Memory B cell (primary cell): ENCODE data around the gene VSTM1.
A peak's percentile ranks its signal among the peaks of the same experiment; 100 is the strongest.
"Not testable (repeated sequence)": the region's sequence is repeated elsewhere in the genome, so short reads cannot be mapped to it uniquely, and the experiment has no call there.

Experiments used
- ATAC-seq: fragments of 150-1000 bp; cut with Tn5 transposase; 2 replicates; pipeline ENCODE4 v1.10.0; 2021; ENCODE audit warnings: low read depth, mild to moderate bottlenecking, moderate library complexity
- DNase-seq, 2 donors: peaks; one replicate each; pipeline ENCODE4 v3.0.0; 2022; ENCODE audit warnings: low spot score in 2 of 2
- H3K27ac Mint-ChIP-seq: one replicate; pipeline ENCODE4 v1.8.0; 2022; ENCODE audit warnings: mild to moderate bottlenecking, moderate library complexity, mixed read lengths
- H3K27me3 Mint-ChIP-seq: one replicate; pipeline ENCODE4 v1.8.0; 2022; ENCODE audit warnings: mixed read lengths
- H3K36me3 Mint-ChIP-seq: one replicate; pipeline ENCODE4 v1.8.0; 2022; ENCODE audit warnings: mild to moderate bottlenecking, mixed read lengths
- H3K4me1 Mint-ChIP-seq: one replicate; pipeline ENCODE4 v1.8.0; 2022; ENCODE audit warnings: mixed read lengths
- H3K4me3 Mint-ChIP-seq: one replicate; pipeline ENCODE4 v1.8.0; 2022; ENCODE audit warnings: mild to moderate bottlenecking, moderate library complexity, mixed read lengths
- H3K9me3 Mint-ChIP-seq: one replicate; pipeline ENCODE4 v1.8.0; 2022; ENCODE audit warnings: mixed read lengths

VSTM1 gene

GRCh38 chr19:54063350-54064116 is at the start of gene VSTM1:
Gene VSTM1, minus strand, starts transcription at chr19:54063897. Its CDS starts 120 bp downstream, at chr19:54063777.
- Mint-ChIP-seq H3K27ac (no peak within 1 kb of the TSS), H3K36me3 (peaks cover 4% of the 10 kb centered on the region)

GRCh38 chr19:54109651-54110050 is 46.0 kb upstream of the VSTM1 start:
- DNase-seq (no peak), ATAC-seq (no peak)
- Mint-ChIP-seq H3K36me3 (peaks cover 28% of the 10 kb centered on the region), H3K27ac (no peak overlapping the region), H3K9me3 (no peaks in the 10 kb centered on the region), H3K27me3 (no peaks in the 10 kb centered on the region), H3K4me3 (no peak overlapping the region), H3K4me1 (peaks cover 18% of the 10 kb centered on the region)

More at GRCh38 chr19:54063350-54064116, at the start of gene VSTM1:
- no peak within 1 kb of the TSS for H3K4me3 Mint-ChIP-seq
- no peak for ATAC-seq
- no peak for DNase-seq
- H3K9me3 Mint-ChIP-seq = peaks cover 8% of the 10 kb centered on the region
- peaks cover 7% of the 10 kb centered on the region for H3K27me3 Mint-ChIP-seq
- peaks cover 2% of the 10 kb centered on the region for H3K4me1 Mint-ChIP-seq

- Mint-ChIP-seq H3K4me1 (peaks cover 11% of the 10 kb centered on the region), H3K4me3 (no peak overlapping the region), H3K36me3 (peaks cover 28% of the 10 kb centered on the region), H3K27ac (no peak overlapping the region), H3K27me3 (no peaks in the 10 kb centered on the region), H3K9me3 (no peaks in the 10 kb centered on the region)
- ATAC-seq (no peak), DNase-seq (no peak)
These were observed 44.8 kb upstream of the VSTM1 start for GRCh38 chr19:54108496-54108895.

GRCh38 chr19:54107876-54108490 is 44.3 kb upstream of the VSTM1 start:
- ATAC-seq (no peak), DNase-seq (no peak)
- Mint-ChIP-seq H3K4me3 (no peak overlapping the region), H3K27ac (no peak overlapping the region), H3K36me3 (peaks cover 28% of the 10 kb centered on the region), H3K4me1 (peaks cover 15% of the 10 kb centered on the region), H3K9me3 (no peaks in the 10 kb centered on the region), H3K27me3 (no peaks in the 10 kb centered on the region)

GRCh38 chr19:54106716-54107115 is 43.0 kb upstream of the VSTM1 start:
- DNase-seq (no peak), ATAC-seq (no peak)
- no peaks in the 10 kb centered on the region for H3K9me3 Mint-ChIP-seq
- H3K4me3 Mint-ChIP-seq = no peak overlapping the region
- no peak overlapping the region for H3K27ac Mint-ChIP-seq
- peaks cover 21% of the 10 kb centered on the region for H3K4me1 Mint-ChIP-seq
- H3K36me3 Mint-ChIP-seq = peaks cover 28% of the 10 kb centered on the region
- no peaks in the 10 kb centered on the region for H3K27me3 Mint-ChIP-seq

GRCh38 chr19:54105796-54106195 is 42.1 kb upstream of the VSTM1 start:
- Mint-ChIP-seq H3K4me1 (peaks cover 21% of the 10 kb centered on the region), H3K27ac (no peak overlapping the region), H3K9me3 (peaks cover 3% of the 10 kb centered on the region), H3K36me3 (peaks cover 27% of the 10 kb centered on the region), H3K27me3 (no peaks in the 10 kb centered on the region), H3K4me3 (peak overlapping the region; percentile 27)
- ATAC-seq (no peak), DNase-seq (no peak)

DNA sequence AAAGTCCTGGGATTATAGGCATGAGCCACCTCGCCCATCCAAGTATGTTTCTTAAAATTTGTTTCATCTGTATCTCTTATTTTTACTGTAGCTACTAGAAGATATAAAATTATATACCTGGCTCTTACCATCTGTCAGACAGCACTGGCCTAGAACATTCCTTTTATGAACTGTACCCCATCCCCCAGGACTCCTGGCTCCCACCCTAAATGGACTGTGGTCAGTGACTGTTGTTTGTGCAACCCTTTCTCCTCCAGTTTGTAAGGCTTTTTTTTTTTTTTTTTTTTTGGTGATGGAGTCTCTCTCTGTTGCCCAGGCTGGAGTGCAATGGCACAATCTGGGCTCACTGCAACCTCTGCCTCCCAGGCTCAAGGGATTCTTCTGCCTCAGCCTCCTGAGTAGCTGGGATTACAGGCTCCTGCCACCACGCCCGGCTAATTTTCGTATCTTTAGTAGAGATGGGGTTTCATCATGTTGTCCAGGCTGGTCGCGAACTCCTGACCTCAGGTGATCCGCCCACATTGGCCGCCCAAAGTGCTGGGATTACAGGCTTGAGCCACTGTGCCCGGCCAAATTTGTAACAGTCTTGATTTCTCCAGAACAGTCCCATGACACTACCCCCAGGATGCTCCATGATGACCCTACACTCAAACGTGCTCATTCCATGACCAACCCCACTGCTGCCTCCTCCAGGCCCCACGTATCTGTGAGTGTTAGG is 41.5 kb upstream of the VSTM1 start:
- Mint-ChIP-seq H3K36me3 (peaks cover 23% of the 10 kb centered on the region), H3K4me1 (peaks cover 20% of the 10 kb centered on the region), H3K9me3 (peaks cover 3% of the 10 kb centered on the region), H3K27me3 (no peaks in the 10 kb centered on the region), H3K4me3 (no peak overlapping the region), H3K27ac (no peak overlapping the region)
- ATAC-seq (no peak), DNase-seq (no peak)

- peak; percentile 98 for ATAC-seq
- H3K4me1 Mint-ChIP-seq = peaks cover 18% of the 10 kb centered on the region
- peaks cover 3% of the 10 kb centered on the region for H3K27me3 Mint-ChIP-seq
- DNase-seq = peak; percentile 88 to 95
- peaks cover 17% of the 10 kb centered on the region for H3K36me3 Mint-ChIP-seq
- peak within 1 kb of the TSS; percentile 99 for H3K4me3 Mint-ChIP-seq
- H3K27ac Mint-ChIP-seq = peak within 1 kb of the TSS; percentile 94
- peaks cover 3% of the 10 kb centered on the region for H3K9me3 Mint-ChIP-seq
These were observed 38.9 kb upstream of the VSTM1 start, which contains the start of gene NDUFA3 for GRCh38 chr19:54102421-54103169. Gene NDUFA3, plus strand, starts transcription at chr19:54102855. Its CDS starts 24 bp downstream, at chr19:54102879.

- H3K9me3 Mint-ChIP-seq = peaks cover 3% of the 10 kb centered on the region
- peak within 1 kb of the TSS; percentile 71 for H3K27ac Mint-ChIP-seq
- no peak for ATAC-seq
- peaks cover 6% of the 10 kb centered on the region for H3K36me3 Mint-ChIP-seq
- H3K4me1 Mint-ChIP-seq = peaks cover 21% of the 10 kb centered on the region
- no peak for DNase-seq
- peaks cover 9% of the 10 kb centered on the region for H3K27me3 Mint-ChIP-seq
- H3K4me3 Mint-ChIP-seq = peak within 1 kb of the TSS; percentile 76
These were observed 36.9 kb upstream of the VSTM1 start, which contains the start of gene OSCAR for GRCh38 chr19:54100561-54100960. Gene OSCAR, minus strand, starts transcription at chr19:54100803. Its CDS starts 11 bp downstream, at chr19:54100792.

- not testable (repeated sequence) for H3K4me3 Mint-ChIP-seq, H3K36me3 Mint-ChIP-seq, ATAC-seq, H3K9me3 Mint-ChIP-seq, H3K27ac Mint-ChIP-seq, DNase-seq, H3K27me3 Mint-ChIP-seq
- H3K4me1 Mint-ChIP-seq = peaks cover 20% of the 10 kb centered on the region
These were observed 36.2 kb upstream of the VSTM1 start for GRCh38 chr19:54099903-54100255.

GRCh38 chr19:54099190-54099902 is 35.6 kb upstream of the VSTM1 start:
- Mint-ChIP-seq H3K27ac (no peak overlapping the region), H3K4me3 (no peak overlapping the region), H3K9me3 (peaks cover 3% of the 10 kb centered on the region), H3K4me1 (peaks cover 20% of the 10 kb centered on the region), H3K36me3 (peaks cover 4% of the 10 kb centered on the region), H3K27me3 (peaks cover 9% of the 10 kb centered on the region)
- DNase-seq = no peak
- no peak for ATAC-seq

DNA sequence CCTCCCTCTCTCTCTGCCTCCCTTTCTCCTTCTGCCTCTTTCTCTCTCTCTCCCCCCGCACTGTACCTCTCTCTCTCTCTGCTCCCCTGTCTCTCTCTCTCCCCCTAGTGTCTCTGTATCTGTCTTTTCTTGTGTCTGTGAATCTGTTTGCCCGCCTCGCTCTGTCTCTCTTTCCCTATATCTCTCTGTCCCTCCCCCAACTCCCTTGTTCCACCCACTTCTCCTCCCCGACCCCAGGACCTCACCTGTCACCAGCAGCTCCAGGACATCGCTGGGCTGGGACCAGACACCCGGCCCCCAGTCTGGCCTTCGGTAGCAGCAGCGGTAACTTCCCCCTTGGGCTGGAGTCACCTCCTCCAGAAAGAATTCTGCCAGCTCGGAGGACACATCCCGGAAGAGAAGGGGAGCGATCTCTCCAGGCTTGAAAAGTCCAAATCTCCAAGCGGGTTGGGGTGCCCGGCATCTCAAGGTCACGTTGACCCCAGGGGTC is 33.0 kb upstream of the VSTM1 start:
- ATAC-seq = peak; percentile 47

More for the DNA sequence above, 33.0 kb upstream of the VSTM1 start:
- Mint-ChIP-seq H3K27ac (no peak overlapping the region), H3K4me1 (peaks cover 9% of the 10 kb centered on the region), H3K36me3 (peaks cover 7% of the 10 kb centered on the region), H3K9me3 (peaks cover 6% of the 10 kb centered on the region), H3K27me3 (peaks cover 14% of the 10 kb centered on the region), H3K4me3 (peak overlapping the region; percentile 77)
- no peak for DNase-seq
